Stimulated activated CD8-positive, alpha-beta memory T cell treated with anti-CD3 and anti-CD28 coated beads, Interleukin-4, amount 100 ng/mL, for 4 hours (primary cell): ENCODE results near the gene NOD2.

ENCODE experiments used
- DNase-seq, 2 donors: peaks; one replicate each; pipeline ENCODE4 v3.0.0-alpha.2; 2020; ENCODE audit warnings: low read depth in 2 of 2, low spot score in 1 of 2

Gene NOD2

DNA sequence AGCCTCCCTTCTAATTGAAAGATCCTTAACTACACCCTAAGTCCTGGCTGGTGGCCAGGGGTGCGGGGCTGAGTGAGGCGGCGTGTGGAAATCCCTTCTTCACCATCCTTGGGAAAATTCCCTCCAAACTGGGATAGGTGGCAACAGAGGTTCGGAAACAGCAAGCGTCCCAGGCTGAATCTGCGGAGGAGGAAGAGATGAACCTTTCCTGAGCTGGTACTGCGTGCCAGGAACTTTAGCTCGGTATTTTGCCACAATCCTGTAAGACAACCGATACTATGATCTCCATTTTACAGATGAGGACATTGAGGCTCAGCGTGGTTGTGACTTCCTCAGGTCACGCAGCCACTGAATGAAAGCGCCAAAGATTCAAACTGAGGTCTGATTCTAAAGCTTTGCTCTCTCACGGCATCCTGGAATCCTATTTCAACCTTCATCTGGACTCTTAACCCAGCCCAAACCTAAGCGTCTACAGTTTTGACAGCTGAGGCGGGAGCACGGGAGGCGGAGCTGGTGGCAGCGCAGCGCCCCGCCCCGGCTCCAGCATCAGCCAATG lies 47.9 kb downstream of the NOD2 start:
- DNase-seq: no peak

DNA sequence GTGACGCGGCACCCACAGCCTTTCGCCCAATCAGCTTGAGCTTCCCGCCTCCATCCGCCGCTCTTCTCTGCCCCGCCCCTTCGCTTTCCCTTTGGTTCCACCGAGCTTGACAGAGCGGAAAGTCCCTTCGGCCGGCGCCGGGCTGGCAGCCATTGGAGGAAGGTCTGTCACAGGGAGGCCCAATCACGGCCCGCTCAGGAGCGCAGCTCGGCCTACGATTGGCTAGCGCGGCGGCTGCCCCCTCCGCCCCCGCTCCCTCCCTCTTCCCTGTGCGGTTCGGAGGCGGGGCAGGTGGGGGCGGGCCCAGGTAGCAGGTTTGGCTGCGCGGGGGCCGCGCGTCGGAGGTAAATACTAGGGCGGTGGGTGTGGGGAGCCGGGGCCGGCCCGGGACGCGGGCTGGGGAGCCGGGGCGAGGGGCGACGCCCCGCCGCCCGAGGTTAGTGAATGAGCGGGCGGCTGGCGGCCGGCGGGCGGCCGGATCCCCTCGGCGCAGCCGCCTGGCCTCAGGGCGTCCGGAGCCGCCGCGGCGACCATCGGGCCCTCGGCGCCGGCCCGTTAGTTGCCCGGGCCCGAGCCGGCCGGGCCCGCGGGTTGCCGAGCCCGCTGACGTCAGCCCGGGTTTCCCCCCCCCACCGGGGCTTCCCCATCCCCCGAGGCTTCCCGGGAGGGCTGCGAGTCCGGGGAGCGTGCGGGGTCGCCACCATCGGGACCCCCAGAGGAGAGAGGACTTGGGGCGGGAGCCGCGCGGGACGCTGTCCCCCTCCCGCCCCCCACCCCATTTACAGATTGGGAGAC lies 48.6 kb downstream of the NOD2 start, which contains the start of gene CYLD:
CYLD (plus strand) TSS at position 306 of the 795 bp plus-strand sequence. CDS start 7,613 bp downstream, outside the sequence.
- DNase-seq: peak; percentile 94 to 99

DNA sequence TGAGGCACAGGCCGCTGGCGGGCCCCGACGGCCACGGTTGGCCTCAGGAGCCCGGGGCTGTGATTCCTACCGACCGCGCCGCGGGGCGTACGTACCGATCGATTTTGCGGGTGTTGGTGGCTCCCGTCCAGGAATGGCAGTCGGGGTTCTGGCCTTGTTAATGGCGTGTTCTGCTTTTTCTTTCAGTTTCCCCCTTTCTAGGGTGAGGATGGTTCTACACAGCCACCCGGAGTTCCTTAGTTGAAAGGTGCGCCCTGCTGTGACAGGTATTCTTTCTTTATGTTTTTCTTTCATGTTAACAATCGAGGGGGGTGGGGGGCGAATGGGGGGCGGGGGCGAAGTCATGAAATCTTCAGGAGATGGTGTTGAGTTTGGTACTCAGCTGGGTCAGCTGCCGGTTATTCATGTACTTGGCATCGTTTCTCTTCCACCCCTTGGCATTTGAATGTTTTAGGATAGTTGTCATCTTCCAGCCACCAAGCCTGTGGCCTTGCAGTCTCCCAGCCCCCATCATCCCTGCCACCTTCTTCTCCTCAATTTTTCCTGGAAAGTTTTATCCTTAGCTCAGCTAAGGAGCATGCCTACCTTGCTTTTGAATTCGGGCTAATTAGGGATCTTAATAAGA lies 49.3 kb downstream of the NOD2 start:
- DNase-seq: no peak

DNA sequence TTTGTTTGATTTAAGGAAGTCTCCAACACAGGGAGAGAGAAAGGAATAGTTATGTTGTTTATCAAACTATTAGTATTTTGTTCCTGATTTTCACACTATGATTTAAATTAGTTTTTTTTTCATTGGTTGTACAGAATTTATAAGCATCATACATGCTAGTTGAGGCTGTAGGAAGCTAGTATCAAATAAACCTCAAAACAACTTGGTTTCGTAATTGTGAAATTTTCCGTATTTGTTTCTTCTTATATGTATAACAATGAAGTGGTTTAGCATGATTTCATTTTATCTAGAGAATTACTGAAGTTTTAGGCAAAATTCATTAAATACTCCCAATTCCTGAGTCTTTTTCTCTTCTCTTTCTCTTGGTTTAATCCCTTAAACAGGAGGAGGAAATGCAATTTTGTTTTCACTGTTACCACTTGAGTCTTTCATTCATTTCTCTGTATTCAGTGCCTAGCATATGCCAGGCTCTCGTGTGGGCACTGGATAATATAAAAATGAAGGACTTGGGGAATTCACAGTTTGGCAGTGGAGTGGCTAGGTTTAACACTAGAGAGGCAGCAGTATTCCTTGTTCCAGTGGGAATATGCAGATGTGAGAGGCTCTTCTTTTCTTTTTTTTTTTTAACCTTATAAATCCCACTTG lies 50.3 kb downstream of the NOD2 start:
- DNase-seq: no peak

DNA sequence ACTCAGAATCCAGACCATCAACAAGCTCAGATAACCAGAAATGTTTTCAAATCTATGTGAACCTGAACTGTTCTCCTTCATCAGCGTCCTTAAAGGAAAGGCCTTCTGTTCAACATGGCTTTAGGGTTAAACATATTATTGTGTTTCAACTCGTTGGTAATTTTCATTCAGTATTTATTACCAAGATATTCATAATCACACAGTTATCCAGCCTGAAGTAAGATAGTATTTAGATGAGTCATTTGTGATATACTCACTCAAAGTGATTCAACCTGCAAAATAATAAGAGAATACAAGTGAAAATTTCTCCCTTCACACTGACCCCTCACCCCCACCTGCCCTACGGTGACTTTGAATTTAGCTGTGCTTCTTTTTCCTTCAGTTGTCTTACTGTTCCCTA lies 51.5 kb downstream of the NOD2 start:
- DNase-seq: no peak

DNA sequence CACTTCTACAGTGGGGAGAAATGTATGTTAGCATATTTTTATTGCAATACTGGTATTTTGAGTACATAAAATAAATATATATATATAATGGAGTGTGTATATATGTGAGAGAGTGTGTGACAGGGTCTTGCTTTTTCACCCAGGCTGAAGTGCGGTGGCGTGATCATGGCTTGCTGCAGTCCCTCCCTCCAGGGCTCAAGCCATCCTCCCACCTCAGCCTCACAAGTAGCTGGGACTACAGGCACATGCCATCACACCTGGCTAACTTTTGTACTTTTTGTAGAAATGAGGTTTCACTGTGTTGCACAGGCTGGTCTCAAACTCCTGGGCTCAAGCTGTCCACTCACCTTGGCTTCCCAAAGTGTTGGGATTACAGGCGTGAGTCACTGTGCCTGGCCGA lies 52.5 kb downstream of the NOD2 start:
- no peak for DNase-seq

DNA sequence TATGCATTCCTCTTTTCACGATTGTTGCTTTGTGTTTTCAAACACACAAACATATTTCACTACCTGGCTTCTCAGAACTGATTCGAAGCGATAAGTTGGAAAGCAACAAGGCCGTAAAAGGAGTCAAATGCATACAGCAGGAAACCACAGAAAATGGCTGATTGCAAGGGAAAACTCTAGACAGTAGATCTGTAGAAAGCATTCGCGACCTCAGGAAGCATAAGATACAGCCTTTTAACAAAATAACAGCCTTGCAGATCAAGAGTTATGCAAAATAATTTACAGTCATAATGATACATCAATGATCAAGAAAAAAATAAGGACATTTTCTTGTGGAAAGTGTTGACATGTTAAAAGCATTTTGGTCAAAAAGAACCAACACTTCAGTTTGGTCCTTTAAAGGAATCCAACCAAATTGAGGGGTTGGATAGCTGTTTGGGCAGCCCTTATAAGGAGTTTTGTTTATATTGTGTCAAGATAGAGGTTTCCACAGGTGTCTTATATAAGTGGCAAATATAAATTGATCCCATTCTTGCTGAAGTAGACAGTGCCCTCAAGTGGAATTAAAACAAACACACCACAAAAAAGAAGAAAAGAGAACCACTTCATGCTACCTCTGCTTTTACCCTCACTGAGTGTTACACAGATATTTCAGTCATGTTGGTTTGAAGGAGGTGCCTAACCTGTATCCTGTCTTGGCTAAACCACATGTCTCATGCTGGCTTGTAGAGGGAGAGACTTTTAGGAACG lies 54.0 kb downstream of the NOD2 start:
- no peak for DNase-seq

DNA sequence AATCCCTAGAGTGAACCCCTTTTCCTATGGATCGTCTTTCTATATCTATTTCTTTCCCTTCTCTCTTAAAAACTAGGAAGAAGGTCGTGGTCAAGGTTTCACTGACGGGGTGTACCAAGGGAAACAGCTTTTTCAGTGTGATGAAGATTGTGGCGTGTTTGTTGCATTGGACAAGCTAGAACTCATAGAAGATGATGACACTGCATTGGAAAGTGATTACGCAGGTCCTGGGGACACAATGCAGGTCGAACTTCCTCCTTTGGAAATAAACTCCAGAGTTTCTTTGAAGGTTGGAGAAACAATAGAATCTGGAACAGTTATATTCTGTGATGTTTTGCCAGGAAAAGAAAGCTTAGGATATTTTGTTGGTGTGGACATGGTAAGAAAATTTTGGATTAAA lies 58.1 kb downstream of the NOD2 start:
- no peak for DNase-seq

DNA sequence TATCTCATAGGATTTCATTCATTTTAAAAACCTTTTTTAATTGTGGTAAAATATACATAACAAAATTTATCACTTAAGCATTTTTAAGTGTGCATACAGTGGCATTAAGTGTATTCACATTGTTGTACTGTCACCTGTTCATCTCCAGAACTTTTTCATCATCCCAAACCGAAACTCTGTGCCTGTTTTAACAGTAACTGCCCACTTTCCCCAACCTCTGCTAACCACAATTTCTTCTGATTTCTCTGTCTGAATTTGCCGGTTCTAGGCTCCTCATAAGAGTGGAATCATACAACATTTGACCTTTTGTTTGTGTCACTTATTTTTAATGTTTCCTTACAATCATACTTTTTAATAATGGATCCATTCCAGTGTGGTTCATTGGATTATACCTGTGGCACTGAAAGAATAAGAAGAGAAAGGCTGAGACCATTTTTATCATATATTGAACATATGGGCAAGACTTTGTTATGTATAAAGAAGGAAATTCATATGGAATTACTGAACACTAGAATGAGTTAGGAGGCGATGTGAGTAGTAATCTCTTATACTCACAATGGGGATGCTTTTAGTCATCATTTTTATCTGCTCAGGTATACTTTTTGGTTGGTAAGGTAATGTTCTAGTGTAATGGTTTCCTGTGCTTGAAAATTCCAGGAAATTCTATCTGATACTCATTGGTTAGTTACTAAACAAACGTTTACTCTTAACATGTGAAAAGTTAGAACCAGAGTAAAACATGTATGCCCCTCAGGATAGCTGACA lies 59.2 kb downstream of the NOD2 start:
- no peak for DNase-seq

DNA sequence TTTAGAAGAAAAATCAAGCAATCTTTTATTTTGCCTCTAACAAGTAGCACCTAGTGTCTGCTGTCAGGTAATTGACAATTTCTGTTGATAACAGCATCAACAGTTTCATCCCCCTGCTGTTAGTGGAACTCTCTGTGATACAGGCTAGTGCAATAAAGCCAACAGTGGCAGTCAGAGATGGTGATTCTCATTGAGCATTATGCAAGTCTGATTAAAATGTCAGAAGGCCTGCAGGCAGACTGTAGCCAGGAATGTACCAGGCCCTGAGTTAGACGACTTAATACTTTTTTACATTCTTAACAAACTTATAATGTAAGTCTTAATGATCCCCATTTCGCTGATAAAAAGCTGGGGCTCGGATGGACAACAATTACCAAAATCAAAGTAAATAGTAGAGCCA lies 63.1 kb downstream of the NOD2 start:
- no peak for DNase-seq

DNA sequence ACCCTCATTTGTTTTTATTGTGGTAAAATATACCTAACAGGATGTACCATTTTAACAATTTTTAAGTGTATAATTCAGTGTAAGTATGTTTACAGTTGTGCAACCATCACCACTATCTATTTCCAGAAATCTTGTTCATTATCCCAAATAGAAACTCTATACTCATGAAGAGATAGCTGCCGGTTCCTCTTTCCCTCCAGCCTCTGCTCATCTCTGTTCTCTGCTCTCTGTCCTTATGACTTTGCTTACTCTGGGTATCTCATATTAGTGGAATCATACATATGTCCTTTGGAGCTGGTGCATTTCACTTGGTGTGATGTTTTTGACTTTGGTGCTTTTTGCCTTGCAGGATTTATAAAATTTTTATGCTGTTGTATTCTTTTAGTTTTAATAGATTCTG lies 67.9 kb downstream of the NOD2 start:
- no peak for DNase-seq

DNA sequence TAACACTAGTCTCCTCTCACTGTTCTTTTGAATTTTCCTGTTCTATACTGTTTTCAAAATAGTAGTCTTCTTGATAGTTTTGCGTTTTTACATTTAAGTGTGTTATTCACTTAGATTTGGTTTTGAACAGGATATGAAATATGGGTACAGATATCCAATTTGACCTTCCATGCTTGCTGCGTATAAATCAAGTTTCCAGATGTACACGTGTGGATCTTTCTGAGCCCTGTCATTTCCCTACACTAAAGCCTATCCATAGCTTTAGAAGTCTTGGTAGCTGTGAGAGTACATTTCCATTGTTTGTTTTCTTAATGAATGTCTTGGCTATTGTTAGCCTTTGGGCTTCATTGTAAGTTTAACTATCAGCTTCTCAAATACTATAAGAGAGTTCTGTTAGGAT lies 68.8 kb downstream of the NOD2 start:
- no peak for DNase-seq

DNA sequence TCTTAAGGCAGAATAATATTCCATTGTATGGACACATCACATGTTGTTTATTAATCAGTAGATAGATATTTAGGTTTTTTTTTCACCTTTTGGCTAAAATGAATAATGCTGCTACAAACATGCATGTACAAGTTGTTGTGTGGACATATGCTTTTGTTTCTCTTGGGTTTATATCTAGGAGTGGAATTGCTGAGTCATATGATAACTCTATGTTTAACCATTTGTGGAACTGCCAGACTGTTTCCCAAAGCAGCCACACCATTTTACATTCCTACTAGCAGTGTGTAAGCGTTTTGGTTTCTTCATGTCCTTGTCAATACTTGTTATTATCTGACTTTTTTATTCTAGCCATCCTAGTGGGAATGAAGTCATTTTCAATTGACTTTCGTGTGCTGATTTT lies 69.8 kb downstream of the NOD2 start:
- DNase-seq: no peak

DNA sequence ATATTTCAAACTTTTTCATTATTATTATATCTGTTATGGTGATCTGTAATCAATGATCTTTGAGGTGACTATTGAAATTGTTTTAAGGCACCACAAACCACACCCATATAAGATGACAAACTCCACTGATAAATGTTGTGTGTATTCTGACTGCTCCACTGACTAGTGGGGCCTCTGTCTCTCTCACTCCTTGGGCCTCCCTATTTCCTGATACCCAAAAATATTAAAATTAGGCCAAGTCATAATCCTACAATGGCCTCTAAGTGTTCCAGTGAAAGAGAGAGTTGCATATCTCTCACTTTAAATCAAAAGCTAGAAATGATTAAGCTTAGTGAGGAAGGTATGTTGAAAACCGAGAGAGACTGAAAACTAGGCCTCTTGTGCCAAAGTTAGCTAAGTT lies 71.9 kb downstream of the NOD2 start:
- no peak for DNase-seq

DNA sequence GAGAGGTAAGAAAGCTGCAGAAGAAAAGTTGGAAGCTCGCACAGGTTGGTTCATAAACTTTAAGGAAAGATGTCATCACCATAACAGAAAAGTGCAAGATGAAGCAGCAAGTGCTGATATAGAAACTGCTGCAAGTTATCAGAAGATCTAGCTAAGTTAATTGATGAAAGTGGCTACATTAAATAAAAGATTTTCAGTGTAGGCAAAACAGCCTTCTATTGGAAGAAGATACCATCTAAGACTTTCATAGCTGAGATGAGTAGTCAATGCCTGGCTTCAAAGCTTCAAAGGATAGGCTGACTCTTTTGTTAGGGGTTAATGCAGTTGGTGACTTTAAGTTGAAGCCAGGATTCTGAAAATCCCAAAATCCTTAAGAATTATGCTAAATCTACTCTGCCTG lies 72.5 kb downstream of the NOD2 start:
- DNase-seq: no peak

DNA sequence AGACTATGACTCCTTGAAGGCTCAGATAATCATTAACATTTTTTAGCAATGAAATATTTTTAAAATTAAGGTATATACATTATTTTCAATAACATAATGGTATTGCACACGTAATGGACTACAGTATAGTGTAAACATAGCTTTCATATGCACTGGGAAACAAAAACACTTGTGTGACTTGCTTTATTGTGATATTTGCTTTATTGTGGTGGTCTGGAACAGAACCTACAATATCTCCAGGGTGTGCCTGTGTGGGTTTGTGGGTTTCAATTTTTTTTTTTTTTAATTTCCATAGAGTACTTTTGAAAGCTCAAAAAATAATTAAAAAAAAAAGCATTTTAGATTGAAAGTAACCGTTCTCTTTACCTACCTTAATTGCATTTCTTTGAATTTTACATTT lies 73.8 kb downstream of the NOD2 start:
- DNase-seq: no peak

DNA sequence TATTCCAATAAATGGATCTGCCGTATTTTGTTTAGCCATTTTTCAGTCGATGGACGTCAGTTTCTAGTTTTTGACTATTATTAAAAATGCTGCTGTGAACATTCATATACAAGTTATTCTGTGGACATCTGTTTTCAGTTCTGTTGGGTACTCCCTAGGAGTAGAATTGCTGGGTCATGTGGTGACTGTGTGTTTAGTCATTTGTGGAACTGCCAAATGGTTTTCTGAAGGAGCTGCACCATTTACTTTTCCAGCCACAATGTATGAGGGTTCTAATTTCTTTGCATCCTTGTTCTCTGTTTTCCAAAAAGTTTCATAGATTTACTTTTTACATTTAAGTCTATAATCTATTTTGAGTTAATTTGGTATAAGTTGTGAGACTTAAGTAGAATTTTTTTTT lies 78.0 kb downstream of the NOD2 start:
- no peak for DNase-seq

DNA sequence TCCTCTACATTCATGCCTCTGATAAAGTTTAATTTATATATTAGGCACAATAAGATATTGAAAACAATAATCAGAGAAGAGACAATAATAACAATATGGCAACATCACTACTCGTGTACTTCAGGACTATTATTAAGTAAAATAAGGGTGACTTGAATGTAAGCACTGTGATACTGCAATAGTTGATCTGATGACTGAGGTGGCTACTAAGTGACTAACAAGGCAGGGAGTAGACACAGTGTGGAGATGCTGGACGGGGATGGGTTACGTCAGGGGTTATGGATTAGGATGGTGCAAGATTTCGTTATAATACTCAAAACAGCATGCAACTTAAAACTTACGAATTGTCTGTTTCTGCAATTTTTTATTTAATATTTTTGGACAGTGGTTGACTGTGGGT lies 81.0 kb downstream of the NOD2 start:
- no peak for DNase-seq

DNA sequence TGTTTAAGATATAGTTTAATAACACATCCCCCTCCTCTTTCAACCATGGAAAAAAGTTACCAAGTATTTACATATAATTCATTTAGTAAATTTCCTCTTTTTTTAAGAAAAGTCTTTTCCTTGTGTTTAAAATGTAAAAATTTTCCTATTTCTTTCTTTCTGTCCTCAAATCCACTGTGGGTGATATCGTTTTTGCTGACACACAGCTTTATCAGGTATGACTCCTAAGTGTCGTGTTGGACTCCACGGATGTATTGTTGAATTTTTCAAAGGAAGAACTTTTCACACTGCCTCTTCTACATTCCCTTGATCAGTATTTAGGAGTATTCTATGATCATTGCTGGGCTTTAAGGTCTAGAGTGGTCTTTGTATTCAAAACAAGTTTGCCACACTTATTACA lies 81.6 kb downstream of the NOD2 start:
- no peak for DNase-seq

DNA sequence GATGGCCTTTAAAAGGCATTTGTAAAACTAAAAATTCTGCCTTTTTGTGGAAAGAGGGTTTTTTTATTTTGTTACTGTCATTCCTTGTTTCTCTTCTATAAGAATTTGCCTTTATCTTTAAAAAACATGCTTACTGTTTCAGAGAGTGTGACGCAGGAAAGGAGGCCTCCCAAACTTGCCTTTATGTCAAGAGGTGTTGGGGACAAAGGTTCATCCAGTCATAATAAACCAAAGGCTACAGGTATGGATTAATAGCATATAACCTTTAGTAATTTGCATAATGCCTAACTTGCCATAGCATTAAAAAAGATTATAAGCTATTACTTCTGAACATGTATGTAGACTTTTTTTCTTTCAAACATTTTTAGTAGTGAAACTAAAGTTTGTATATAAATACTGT lies 82.6 kb downstream of the NOD2 start:
- DNase-seq: no peak
